Mesodermal cell (in vitro differentiated cells): Measurements from ENCODE around the gene CACNG4.

Experiments used
- H3K27ac ChIP-seq: 2 replicates; pipeline ENCODE4 v1.7.0; 2013; ENCODE audit warnings: mild to moderate bottlenecking, low read depth, low read length, moderate library complexity; ENCODE audit not compliant: severe bottlenecking
- H3K36me3 ChIP-seq: 2 replicates; pipeline ENCODE4 v1.7.1; 2013; ENCODE audit warnings: mild to moderate bottlenecking, low read length, moderate library complexity; ENCODE audit not compliant: control insufficient read depth, insufficient read depth
- H3K4me1 ChIP-seq: one replicate; pipeline ENCODE4 v1.7.1; 2013; ENCODE audit warnings: mild to moderate bottlenecking, low read length; ENCODE audit not compliant: insufficient read depth, control insufficient read depth, poor library complexity, severe bottlenecking
- H3K4me3 ChIP-seq: 2 replicates; pipeline ENCODE4 v1.7.0; 2013; ENCODE audit warnings: low read length, control low read depth, mild to moderate bottlenecking; ENCODE audit not compliant: insufficient read depth, poor library complexity, severe bottlenecking; ENCODE audit errors: extremely low read depth
- H3K9me3 ChIP-seq: 2 replicates; pipeline ENCODE4 v1.7.1; 2013; ENCODE audit warnings: mild to moderate bottlenecking, low read length, moderate library complexity; ENCODE audit not compliant: control insufficient read depth
- WGBS, 2 experiments: methylation state at CpG; one replicate each; pipeline ENCODE4 v1.1.5; 2013; ENCODE audit warnings: missing lambda C conversion rate in 2 of 2; ENCODE audit not compliant: insufficient coverage in 2 of 2; 5-methylcytosine and 5-hydroxymethylcytosine counted together

CACNG4 gene

DNA sequence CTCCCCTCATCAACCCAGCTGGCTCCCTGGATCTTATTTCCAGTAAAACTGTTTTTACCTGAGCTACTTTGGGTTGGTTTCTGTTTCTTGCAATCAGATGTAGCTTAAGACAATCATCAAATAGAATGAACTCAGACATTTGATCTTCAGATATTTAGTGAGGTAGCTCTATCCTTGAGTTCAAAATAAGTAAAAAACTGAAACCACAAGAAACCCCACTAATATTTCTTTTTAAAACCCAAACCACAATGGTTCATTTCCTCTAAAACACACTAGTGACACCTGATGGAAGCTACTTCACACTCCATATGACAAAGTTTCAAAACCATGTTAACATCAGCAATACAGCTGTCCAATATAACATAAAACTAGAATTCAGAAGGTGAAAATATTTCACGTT lies 117.6 kb downstream of the CACNG4 start:
- no CpG with 5 or more reads among the region's 1 CpG for WGBS, 2 experiments
- Histone ChIP-seq H3K36me3 (peaks cover 28% of the 10 kb centered on the region), H3K27ac (no peak overlapping the region), H3K9me3 (no peaks in the 10 kb centered on the region), H3K4me3 (no peak overlapping the region), H3K4me1 (no peaks in the 10 kb centered on the region)
